Measurements from ENCODE around the gene ENTHD1. TPM values are rescaled to one million over a fixed set of nuclear protein-coding genes. Genes with fewer than 3 reads are reported as not detected.

Gene ENTHD1
- total RNA-seq, 1 donor: not detected

DNA sequence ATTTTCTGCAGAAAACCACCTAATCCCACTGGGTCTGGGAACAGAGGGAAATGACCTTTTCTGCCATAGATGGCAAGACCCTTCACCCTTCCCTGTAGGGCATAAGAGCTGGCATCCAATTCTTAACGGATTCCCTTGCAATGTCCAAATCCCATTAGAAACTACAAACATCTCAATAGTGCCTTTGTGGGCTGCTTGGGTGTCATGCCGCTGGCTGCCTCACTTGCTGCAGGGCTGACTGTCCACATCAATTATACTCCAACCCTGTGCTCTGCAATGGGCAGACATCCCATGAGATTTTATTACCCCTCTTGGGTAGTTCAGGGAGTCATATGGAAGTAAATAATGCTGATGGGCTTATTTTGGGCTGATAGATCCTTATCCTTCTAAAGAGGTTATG is 14.6 kb upstream of the ENTHD1 start:
- Histone ChIP-seq H3K4me2 (ENCODE audit: insufficient read depth, low read length) (no peak overlapping the region), H3K4me1 (ENCODE audit: insufficient read depth, low read length) (no peaks in the 10 kb centered on the region), H3K79me2 (ENCODE audit: insufficient read depth, low read length) (no peaks in the 10 kb centered on the region), H3K9me3 (ENCODE audit: low read depth, low read length) (no peaks in the 10 kb centered on the region), H3K36me3 (ENCODE audit: insufficient read depth, low read length) (no peaks in the 10 kb centered on the region), H3K27ac (ENCODE audit: low read depth, low read length) (no peak overlapping the region), H3K4me3 (ENCODE audit: insufficient read depth, low read length) (no peak overlapping the region), H3K27me3 (ENCODE audit: insufficient read depth, low read length) (peaks cover 11% of the 10 kb centered on the region), H2AFZ (ENCODE audit: low read length) (no peak overlapping the region), H4K20me1 (ENCODE audit: insufficient read depth, low read length) (no peaks in the 10 kb centered on the region)
- TF ChIP-seq, protein P1, sequence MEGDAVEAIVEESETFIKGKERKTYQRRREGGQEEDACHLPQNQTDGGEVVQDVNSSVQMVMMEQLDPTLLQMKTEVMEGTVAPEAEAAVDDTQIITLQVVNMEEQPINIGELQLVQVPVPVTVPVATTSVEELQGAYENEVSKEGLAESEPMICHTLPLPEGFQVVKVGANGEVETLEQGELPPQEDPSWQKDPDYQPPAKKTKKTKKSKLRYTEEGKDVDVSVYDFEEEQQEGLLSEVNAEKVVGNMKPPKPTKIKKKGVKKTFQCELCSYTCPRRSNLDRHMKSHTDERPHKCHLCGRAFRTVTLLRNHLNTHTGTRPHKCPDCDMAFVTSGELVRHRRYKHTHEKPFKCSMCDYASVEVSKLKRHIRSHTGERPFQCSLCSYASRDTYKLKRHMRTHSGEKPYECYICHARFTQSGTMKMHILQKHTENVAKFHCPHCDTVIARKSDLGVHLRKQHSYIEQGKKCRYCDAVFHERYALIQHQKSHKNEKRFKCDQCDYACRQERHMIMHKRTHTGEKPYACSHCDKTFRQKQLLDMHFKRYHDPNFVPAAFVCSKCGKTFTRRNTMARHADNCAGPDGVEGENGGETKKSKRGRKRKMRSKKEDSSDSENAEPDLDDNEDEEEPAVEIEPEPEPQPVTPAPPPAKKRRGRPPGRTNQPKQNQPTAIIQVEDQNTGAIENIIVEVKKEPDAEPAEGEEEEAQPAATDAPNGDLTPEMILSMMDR (IDR thresholded peaks at IDR 0.05; ENCODE audit: extremely low read depth, low read depth, low read length): no peak
- no peak for DNase-seq (ENCODE audit: insufficient read length, low spot score, missing footprints)

DNA sequence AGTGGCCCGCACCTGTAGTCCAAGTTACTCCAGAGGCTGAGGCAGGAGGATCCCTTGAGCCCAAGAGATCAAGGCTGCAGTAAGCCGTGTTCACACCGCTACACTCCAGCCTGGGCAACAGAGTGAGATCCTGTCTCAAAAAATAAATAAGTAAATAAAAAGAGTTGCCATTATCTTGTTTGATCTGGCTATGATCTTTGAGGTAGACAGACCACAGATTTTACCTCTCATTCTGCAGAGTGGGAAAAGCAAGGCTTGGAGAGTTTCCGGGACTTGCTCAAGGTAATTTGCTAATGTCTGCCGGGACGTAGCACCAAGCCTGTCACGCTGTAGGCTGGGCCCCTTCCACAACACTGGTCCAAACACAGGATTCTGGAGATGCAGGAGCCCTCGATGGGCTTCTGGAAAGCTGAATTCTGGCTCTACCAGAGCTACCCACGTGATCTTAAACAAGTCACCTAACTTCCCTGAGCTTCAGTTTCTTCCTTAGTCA is 14.1 kb upstream of the ENTHD1 start:
- no peaks in the 10 kb centered on the region for H3K36me3 ChIP-seq (ENCODE audit: insufficient read depth, low read length)
- H3K27ac ChIP-seq (ENCODE audit: low read depth, low read length): no peak overlapping the region
- H3K79me2 ChIP-seq (ENCODE audit: insufficient read depth, low read length): no peaks in the 10 kb centered on the region
- DNase-seq (ENCODE audit: insufficient read length, low spot score, missing footprints): no peak
- no peaks in the 10 kb centered on the region for H4K20me1 ChIP-seq (ENCODE audit: insufficient read depth, low read length)
- H2AFZ ChIP-seq (ENCODE audit: low read length): no peak overlapping the region
- peaks cover 10% of the 10 kb centered on the region for H3K27me3 ChIP-seq (ENCODE audit: insufficient read depth, low read length)
- no peak overlapping the region for H3K4me3 ChIP-seq (ENCODE audit: insufficient read depth, low read length)
- no peaks in the 10 kb centered on the region for H3K9me3 ChIP-seq (ENCODE audit: low read depth, low read length)
- H3K4me1 ChIP-seq (ENCODE audit: insufficient read depth, low read length): no peaks in the 10 kb centered on the region
- no peak overlapping the region for H3K4me2 ChIP-seq (ENCODE audit: insufficient read depth, low read length)
- TF ChIP-seq, protein P1 (IDR thresholded peaks at IDR 0.05; ENCODE audit: extremely low read depth, low read depth, low read length): no peak

DNA sequence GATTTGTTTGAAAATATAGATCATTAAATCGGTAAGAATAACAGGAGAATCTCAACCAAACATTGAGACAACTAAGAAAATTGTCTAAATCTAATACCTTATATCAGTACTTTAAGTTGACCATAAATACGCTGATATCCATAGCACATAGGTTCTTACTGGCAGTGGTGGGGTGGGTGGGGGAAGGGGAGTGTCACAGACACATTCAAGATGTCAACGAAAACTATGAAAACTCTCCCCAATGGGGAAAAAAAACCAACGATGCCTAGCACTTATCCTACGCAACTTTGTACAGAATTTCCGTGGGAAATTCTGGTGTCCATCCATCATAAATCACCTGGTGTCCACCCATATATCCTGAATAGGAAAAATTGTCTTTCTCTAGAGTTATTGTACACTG is 13.5 kb upstream of the ENTHD1 start:
- H3K79me2 ChIP-seq (ENCODE audit: insufficient read depth, low read length): no peaks in the 10 kb centered on the region
- H4K20me1 ChIP-seq (ENCODE audit: insufficient read depth, low read length): no peaks in the 10 kb centered on the region
- peaks cover 11% of the 10 kb centered on the region for H3K27me3 ChIP-seq (ENCODE audit: insufficient read depth, low read length)
- no peaks in the 10 kb centered on the region for H3K36me3 ChIP-seq (ENCODE audit: insufficient read depth, low read length)
- H3K9me3 ChIP-seq (ENCODE audit: low read depth, low read length): no peaks in the 10 kb centered on the region
- TF ChIP-seq, protein P1 (IDR thresholded peaks at IDR 0.05; ENCODE audit: extremely low read depth, low read depth, low read length): no peak
- no peak for DNase-seq (ENCODE audit: insufficient read length, low spot score, missing footprints)
- H3K27ac ChIP-seq (ENCODE audit: low read depth, low read length): no peak overlapping the region
- no peak overlapping the region for H2AFZ ChIP-seq (ENCODE audit: low read length)
- H3K4me3 ChIP-seq (ENCODE audit: insufficient read depth, low read length): no peak overlapping the region
- H3K4me1 ChIP-seq (ENCODE audit: insufficient read depth, low read length): no peaks in the 10 kb centered on the region
- no peak overlapping the region for H3K4me2 ChIP-seq (ENCODE audit: insufficient read depth, low read length)

DNA sequence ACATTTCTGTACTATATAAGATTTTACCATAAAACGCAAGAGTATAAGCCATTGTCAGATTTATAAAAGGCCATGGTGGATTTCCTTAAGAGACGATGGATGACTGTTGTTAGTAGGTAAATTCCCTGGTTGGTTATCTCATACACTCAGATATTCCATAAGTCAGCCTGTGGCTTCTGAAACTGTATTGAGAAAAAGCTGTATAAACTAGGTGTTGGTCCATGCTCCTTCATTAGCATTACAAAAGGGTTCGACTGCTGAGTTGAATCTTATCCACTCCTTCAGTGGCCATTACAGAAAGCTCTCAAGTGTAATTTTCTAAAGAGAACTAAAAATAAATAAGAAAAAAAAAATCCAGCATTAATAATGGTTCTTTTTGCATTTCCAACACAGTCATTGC is 12.6 kb upstream of the ENTHD1 start:
- Histone ChIP-seq H3K4me1 (ENCODE audit: insufficient read depth, low read length) (no peaks in the 10 kb centered on the region), H3K79me2 (ENCODE audit: insufficient read depth, low read length) (no peaks in the 10 kb centered on the region), H4K20me1 (ENCODE audit: insufficient read depth, low read length) (no peaks in the 10 kb centered on the region), H2AFZ (ENCODE audit: low read length) (no peak overlapping the region), H3K4me2 (ENCODE audit: insufficient read depth, low read length) (no peak overlapping the region), H3K36me3 (ENCODE audit: insufficient read depth, low read length) (no peaks in the 10 kb centered on the region), H3K4me3 (ENCODE audit: insufficient read depth, low read length) (no peak overlapping the region), H3K27me3 (ENCODE audit: insufficient read depth, low read length) (peaks cover 18% of the 10 kb centered on the region), H3K27ac (ENCODE audit: low read depth, low read length) (no peak overlapping the region), H3K9me3 (ENCODE audit: low read depth, low read length) (no peaks in the 10 kb centered on the region)
- no peak for DNase-seq (ENCODE audit: insufficient read length, low spot score, missing footprints)
- TF ChIP-seq, protein P1 (IDR thresholded peaks at IDR 0.05; ENCODE audit: extremely low read depth, low read depth, low read length): no peak
